Spleen (tissue), 11 donors: ENCODE results near the gene PADI4. TPM values are rescaled to one million over a fixed set of nuclear protein-coding genes. Genes with fewer than 3 reads are reported as not detected.

ENCODE experiments used
- DNase-seq: peaks from one replicate; pipeline ENCODE4 v3.0.0-alpha.2; 2020
- H3K27ac ChIP-seq, 8 donors: fragments of 200-600 bp; sonication (generic) in 7 of 8; 1 replicate in 4 of 8; 2 replicates in 4 of 8; pipeline versions ENCODE4 v1.5.0 to v1.8.0; 2016 to 2021; ENCODE audit warnings: inconsistent platforms in 4 of 8, mild to moderate bottlenecking in 4 of 8, moderate library complexity in 1 of 8
- H3K27me3 ChIP-seq, 7 donors: fragments of 200-600 bp; sonication (generic) in 6 of 7; replicated peaks in 1 of 7; 1 replicate in 4 of 7; 2 replicates in 3 of 7; pipeline versions ENCODE4 v1.5.0 to v1.8.0; 2016 to 2021; ENCODE audit warnings: inconsistent platforms in 3 of 7, mild to moderate bottlenecking in 1 of 7
- H3K36me3 ChIP-seq, 6 donors: fragments of 200-600 bp; sonication (generic) in 5 of 6; 1 replicate in 4 of 6; 2 replicates in 2 of 6; pipeline versions ENCODE4 v1.5.0 to v1.8.0; 2016 to 2021; ENCODE audit warnings: inconsistent platforms in 2 of 6
- H3K4me1 ChIP-seq, 6 donors: fragments of 200-600 bp; sonication (generic) in 5 of 6; 1 replicate in 3 of 6; 2 replicates in 3 of 6; pipeline versions ENCODE4 v1.5.0 to v1.8.0; 2016 to 2021; ENCODE audit warnings: inconsistent platforms in 3 of 6
- H3K4me3 ChIP-seq, 8 donors: fragments of 200-600 bp; sonication (generic) in 7 of 8; 1 replicate in 4 of 8; 2 replicates in 4 of 8; pipeline versions ENCODE4 v1.5.0 to v1.8.0; 2016 to 2021; ENCODE audit warnings: inconsistent platforms in 4 of 8, mild to moderate bottlenecking in 4 of 8, moderate library complexity in 2 of 8
- H3K9me3 ChIP-seq, 8 donors: fragments of 200-600 bp; sonication (generic) in 7 of 8; 1 replicate in 4 of 8; 2 replicates in 4 of 8; pipeline versions ENCODE4 v1.5.0 to v1.8.0; 2016 to 2021; ENCODE audit warnings: inconsistent platforms in 4 of 8
- POLR2A ChIP-seq, 3 donors: fragments of 450-650 bp; IDR thresholded peaks; one replicate each; pipeline ENCODE4 v1.5.1; 2017; ENCODE audit warnings: antibody characterized with exemption in 3 of 3, mild to moderate bottlenecking in 1 of 3
- POLR2AphosphoS5 ChIP-seq, 3 donors: sonication (generic); formaldehyde crosslinking; IDR thresholded peaks; one replicate each; pipeline ENCODE4 v1.5.1; 2017; ENCODE audit warnings: antibody characterized with exemption in 3 of 3
- WGBS, 5 donors: extraction: QIAGEN DNeasy Blood & Tissue Kit in 3 of 5; methylation state at CpG; one replicate each; pipeline versions ENCODE4 v1.1.5 to v1.1.7; 2013 to 2018; 5-methylcytosine and 5-hydroxymethylcytosine counted together
- intact Hi-C: fragments of 100-400 bp; cut with DNase I; formaldehyde crosslinking; loops from one replicate; pipeline ENCODE4 v1.15.0; 2023; ENCODE audit warnings: low total_unique reads
- polyA plus RNA-seq, 3 donors: library from polyadenylated mRNA; stranded (reverse); fragments of 200-250 nt; gene quantifications; one replicate each; pipeline ENCODE4 v1.2.1, GENCODE V29; 2013
- total RNA-seq, 7 donors: library from RNA; depleted of rRNA in 3 of 7; stranded (reverse); fragments of >200 nt in 3 of 7; fragmentation: NEBNext Ultra II Directional in 4 of 7; extraction: Animal tissue kit (Norgen Biotek cat#: 25700) in 4 of 7; gene quantifications; one replicate each; pipeline versions ENCODE4 v1.1.0 to v1.2.1, GENCODE V29; 2016 to 2021
- TF ChIP-seq, protein P1 (sequence below), 11 experiments: fragments of 200-600 bp in 7 of 11; fragments of 450-650 bp in 4 of 11; sonication (generic) in 4 of 11; IDR thresholded peaks in 8 of 11; conservative IDR thresholded peaks in 3 of 11; 1 replicate in 7 of 11; 2 replicates in 4 of 11; pipeline versions ENCODE4 v1.4.0 to v1.8.0; 2016 to 2021; ENCODE audit warnings: antibody characterized with exemption in 11 of 11, inconsistent platforms in 4 of 11, mild to moderate bottlenecking in 1 of 11
- donor health status: healthy with polysubstance abuse.
- donor health status: DM: no; HTN: no; CAD: no; lungs with moderate emphysema.
- donor health status: DM: no; HTN: no; CAD: no.
- donor health status: Bipolar disorder and iron deficiency.
- donor health status: healthy.
- donor health status: DM: no; HTN: no; CAD: no.
- donor health status: DM: yes; HTN: yes; CAD: no.

Gene PADI4
- total and polyA plus RNA-seq, 10 donors = 5.1 to 122 (median 19.8) TPM

DNA sequence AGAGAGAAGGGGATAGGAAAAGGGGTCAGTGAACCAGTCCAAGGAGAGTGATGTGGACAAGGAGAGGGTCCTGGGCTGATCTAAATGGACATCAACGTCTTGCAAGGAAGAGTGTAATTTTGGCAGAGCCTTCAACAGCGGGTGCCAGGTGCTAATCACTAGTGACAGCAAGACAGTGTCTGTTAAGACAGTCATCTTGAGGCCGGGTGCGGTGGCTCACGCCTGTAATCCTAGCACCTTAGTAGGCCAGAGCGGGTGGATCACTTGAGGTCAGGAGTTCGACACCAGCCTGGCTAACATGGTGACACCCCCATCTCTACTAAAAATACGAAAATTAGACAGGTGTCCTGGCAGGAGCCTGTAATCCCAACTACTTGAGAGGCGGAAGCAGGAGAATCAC is 51.8 kb downstream of the PADI4 start:
- TF ChIP-seq, protein P1, sequence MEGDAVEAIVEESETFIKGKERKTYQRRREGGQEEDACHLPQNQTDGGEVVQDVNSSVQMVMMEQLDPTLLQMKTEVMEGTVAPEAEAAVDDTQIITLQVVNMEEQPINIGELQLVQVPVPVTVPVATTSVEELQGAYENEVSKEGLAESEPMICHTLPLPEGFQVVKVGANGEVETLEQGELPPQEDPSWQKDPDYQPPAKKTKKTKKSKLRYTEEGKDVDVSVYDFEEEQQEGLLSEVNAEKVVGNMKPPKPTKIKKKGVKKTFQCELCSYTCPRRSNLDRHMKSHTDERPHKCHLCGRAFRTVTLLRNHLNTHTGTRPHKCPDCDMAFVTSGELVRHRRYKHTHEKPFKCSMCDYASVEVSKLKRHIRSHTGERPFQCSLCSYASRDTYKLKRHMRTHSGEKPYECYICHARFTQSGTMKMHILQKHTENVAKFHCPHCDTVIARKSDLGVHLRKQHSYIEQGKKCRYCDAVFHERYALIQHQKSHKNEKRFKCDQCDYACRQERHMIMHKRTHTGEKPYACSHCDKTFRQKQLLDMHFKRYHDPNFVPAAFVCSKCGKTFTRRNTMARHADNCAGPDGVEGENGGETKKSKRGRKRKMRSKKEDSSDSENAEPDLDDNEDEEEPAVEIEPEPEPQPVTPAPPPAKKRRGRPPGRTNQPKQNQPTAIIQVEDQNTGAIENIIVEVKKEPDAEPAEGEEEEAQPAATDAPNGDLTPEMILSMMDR (IDR thresholded peaks at IDR 0.05 in 8 of 11, conservative IDR thresholded peaks at IDR 0.05 in 3 of 11) = no peak
- TF ChIP-seq POLR2AphosphoS5 (IDR thresholded peaks at IDR 0.05) (no peak), POLR2A (IDR thresholded peaks at IDR 0.05) (no peak)
- intact Hi-C loops = no loop called here
- peaks cover 0 to 21% (median 0%) of the 10 kb centered on the region in 7 donors for H3K27me3 ChIP-seq

DNA sequence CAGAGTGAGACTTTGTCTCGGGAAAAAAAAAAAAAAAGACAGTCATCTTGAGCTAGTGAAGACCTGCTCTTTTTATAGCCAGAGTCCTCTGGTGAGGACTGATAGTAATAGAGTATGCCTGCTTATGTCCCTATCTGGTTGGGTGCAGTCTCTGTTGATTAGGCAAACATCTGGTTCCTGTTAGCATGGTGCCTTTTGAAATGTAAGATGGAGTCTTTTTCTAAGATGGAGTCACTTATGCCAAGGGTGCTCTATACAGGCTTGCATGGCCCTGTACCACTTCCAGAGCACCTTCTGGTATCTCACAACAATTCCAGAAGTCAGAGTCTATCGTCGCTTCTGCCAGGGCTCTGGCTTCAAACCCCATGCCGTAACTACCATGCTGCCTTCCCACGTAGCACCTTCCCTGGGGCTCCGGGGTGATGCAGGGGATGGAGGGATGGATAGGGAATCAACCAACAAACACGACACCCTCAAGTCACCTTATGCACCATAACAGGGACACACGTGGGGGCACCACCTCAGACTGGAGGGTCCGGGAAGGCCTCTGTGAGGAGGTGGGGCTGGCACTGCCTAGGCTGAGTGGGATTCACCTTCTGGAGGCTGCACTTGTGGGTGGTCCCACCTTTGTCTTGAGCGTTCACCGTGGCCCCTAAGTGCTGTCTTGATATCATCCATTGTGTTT is 52.4 kb downstream of the PADI4 start:
- Histone ChIP-seq H3K4me1 (peaks cover 0 to 6% (median 2%) of the 10 kb centered on the region in 6 donors), H3K36me3 (peaks cover 0 to 80% (median 5%) of the 10 kb centered on the region in 6 donors), H3K27me3 (peaks cover 0 to 21% (median 0%) of the 10 kb centered on the region in 7 donors), H3K9me3 (peaks cover 0 to 3% (median 0%) of the 10 kb centered on the region in 8 donors), H3K27ac (no peak overlapping the region), H3K4me3 (no peak overlapping the region)
- no peak for TF ChIP-seq POLR2AphosphoS5 (IDR thresholded peaks at IDR 0.05)
- TF ChIP-seq, protein P1 (IDR thresholded peaks at IDR 0.05 in 8 of 11, conservative IDR thresholded peaks at IDR 0.05 in 3 of 11) = no peak
- no peak for TF ChIP-seq POLR2A (IDR thresholded peaks at IDR 0.05)
- intact Hi-C loops = no loop called here
- 79 to 89% (median 84%) methylated on average over 11 of the region's 11 CpGs for WGBS, 5 donors
- no peak for DNase-seq

More for the DNA sequence above, 51.8 kb downstream of the PADI4 start:
- DNase-seq = no peak
- peaks cover 0 to 86% (median 5%) of the 10 kb centered on the region in 6 donors for H3K36me3 ChIP-seq
- H3K4me3 ChIP-seq = no peak overlapping the region
- H3K4me1 ChIP-seq = peaks cover 0 to 5% (median under 1%) of the 10 kb centered on the region in 6 donors
- 75 to 94% (median 86%) methylated on average over 9 of the region's 9 CpGs for WGBS, 5 donors
- no peak overlapping the region for H3K27ac ChIP-seq
- peaks cover 0 to 3% (median 0%) of the 10 kb centered on the region in 8 donors for H3K9me3 ChIP-seq

DNA sequence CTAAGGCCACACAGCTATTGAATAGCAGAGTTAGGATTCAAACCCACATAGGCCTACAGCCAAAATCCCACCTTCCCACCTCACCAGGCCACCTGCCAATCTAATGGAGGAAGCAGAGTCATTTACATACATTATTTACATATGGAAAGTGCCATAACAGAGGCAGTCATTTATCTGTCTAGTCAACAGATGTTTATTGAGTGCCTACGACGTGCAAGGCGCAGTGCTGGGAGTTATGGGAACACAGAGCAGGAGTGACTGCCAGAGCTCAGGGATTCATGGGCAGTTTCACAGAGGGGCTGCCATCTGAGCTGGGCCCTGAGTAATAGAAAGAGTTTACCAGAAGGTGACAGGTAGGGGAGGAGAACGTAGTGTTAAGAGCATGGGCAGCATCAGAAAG is 53.7 kb downstream of the PADI4 start:
- Histone ChIP-seq H3K4me3 (no peak overlapping the region), H3K36me3 (peaks cover 0 to 67% (median 5%) of the 10 kb centered on the region in 6 donors), H3K4me1 (peaks cover 0 to 10% (median 0%) of the 10 kb centered on the region in 6 donors), H3K27me3 (peaks cover 0 to 29% (median 0%) of the 10 kb centered on the region in 7 donors), H3K27ac (no peak overlapping the region), H3K9me3 (peaks cover 0 to 3% (median 0%) of the 10 kb centered on the region in 8 donors)
- intact Hi-C loops = no loop called here
- TF ChIP-seq POLR2AphosphoS5 (IDR thresholded peaks at IDR 0.05) (no peak), POLR2A (IDR thresholded peaks at IDR 0.05) (no peak)
- TF ChIP-seq, protein P1 (IDR thresholded peaks at IDR 0.05 in 8 of 11, conservative IDR thresholded peaks at IDR 0.05 in 3 of 11) = no peak
- WGBS, 5 donors = 79 to 89% (median 83%) methylated on average over 4 of the region's 4 CpGs
- no peak for DNase-seq

DNA sequence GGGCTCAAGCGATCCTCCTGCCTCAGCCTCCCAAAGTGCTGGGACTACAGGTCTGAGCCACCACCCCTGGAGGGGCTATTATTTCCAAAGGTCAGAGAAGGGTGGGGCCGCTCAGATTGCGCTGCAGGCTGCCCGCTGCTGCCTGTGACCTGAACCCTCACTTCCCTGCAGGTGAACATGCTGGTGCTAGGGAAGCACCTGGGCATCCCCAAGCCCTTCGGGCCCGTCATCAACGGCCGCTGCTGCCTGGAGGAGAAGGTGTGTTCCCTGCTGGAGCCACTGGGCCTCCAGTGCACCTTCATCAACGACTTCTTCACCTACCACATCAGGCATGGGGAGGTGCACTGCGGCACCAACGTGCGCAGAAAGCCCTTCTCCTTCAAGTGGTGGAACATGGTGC is 55.4 kb downstream of the PADI4 start:
- TF ChIP-seq POLR2AphosphoS5 (IDR thresholded peaks at IDR 0.05) = peak in 1 of 3 donors; percentile 7
- TF ChIP-seq, protein P1 (IDR thresholded peaks at IDR 0.05 in 8 of 11, conservative IDR thresholded peaks at IDR 0.05 in 3 of 11) = no peak
- no peak for TF ChIP-seq POLR2A (IDR thresholded peaks at IDR 0.05)
- intact Hi-C loops = no loop called here
- WGBS, 5 donors = 78 to 97% (median 84%) methylated on average over 5 to 12 of the region's 12 CpGs
- Histone ChIP-seq H3K9me3 (peaks cover 0 to 3% (median 0%) of the 10 kb centered on the region in 8 donors), H3K4me1 (peaks cover 0 to 10% (median 0%) of the 10 kb centered on the region in 6 donors), H3K4me3 (no peak overlapping the region), H3K36me3 (peaks cover 0 to 54% (median 5%) of the 10 kb centered on the region in 6 donors), H3K27me3 (peaks cover 0 to 34% (median 0%) of the 10 kb centered on the region in 7 donors), H3K27ac (no peak overlapping the region)
- no peak for DNase-seq
